ENCODE results near the gene ZNF880.
A peak's percentile ranks its signal among the peaks of the same experiment; 100 is the strongest.
"Not testable (repeated sequence)": the region's sequence is repeated elsewhere in the genome, so short reads cannot be mapped to it uniquely, and the experiment has no call there.

Gene ZNF880

GRCh38 chr19:52369559-52370340 lies at the start of gene ZNF880:
Gene ZNF880 (plus strand): TSS chr19:52369923. CDS start chr19:52369966, 43 bp downstream.
- H3K9me3 Mint-ChIP-seq: peaks cover 28% of the 10 kb centered on the region
- peaks cover 50% of the 10 kb centered on the region for H3K36me3 Mint-ChIP-seq
- peak within 1 kb of the TSS; percentile 94 for H3K4me3 Mint-ChIP-seq
- H3K27ac Mint-ChIP-seq: peak within 1 kb of the TSS; percentile 95
- no peaks in the 10 kb centered on the region for H3K27me3 Mint-ChIP-seq
- H3K4me1 Mint-ChIP-seq: peaks cover 11% of the 10 kb centered on the region

GRCh38 chr19:52322429-52322828 lies 47.3 kb upstream of the ZNF880 start:
- Mint-ChIP-seq H3K4me3 (no peak overlapping the region), H3K27me3 (no peaks in the 10 kb centered on the region), H3K36me3 (peaks cover 60% of the 10 kb centered on the region), H3K4me1 (no peaks in the 10 kb centered on the region), H3K9me3 (peaks cover 16% of the 10 kb centered on the region), H3K27ac (no peak overlapping the region)

GRCh38 chr19:52331757-52332156 lies 38.0 kb upstream of the ZNF880 start:
- peaks cover 23% of the 10 kb centered on the region for H3K36me3 Mint-ChIP-seq
- H3K27ac Mint-ChIP-seq: no peak overlapping the region
- peaks cover 8% of the 10 kb centered on the region for H3K4me1 Mint-ChIP-seq
- no peaks in the 10 kb centered on the region for H3K27me3 Mint-ChIP-seq
- H3K4me3 Mint-ChIP-seq: no peak overlapping the region
- H3K9me3 Mint-ChIP-seq: peaks cover 2% of the 10 kb centered on the region

GRCh38 chr19:52335768-52336116 lies 34.0 kb upstream of the ZNF880 start:
- Mint-ChIP-seq H3K36me3 (peaks cover 30% of the 10 kb centered on the region), H3K4me1 (peaks cover 19% of the 10 kb centered on the region), H3K4me3 (peak overlapping the region; percentile 95), H3K27ac (peak overlapping the region; percentile 94), H3K9me3 (peaks cover 9% of the 10 kb centered on the region), H3K27me3 (no peaks in the 10 kb centered on the region)

DNA sequence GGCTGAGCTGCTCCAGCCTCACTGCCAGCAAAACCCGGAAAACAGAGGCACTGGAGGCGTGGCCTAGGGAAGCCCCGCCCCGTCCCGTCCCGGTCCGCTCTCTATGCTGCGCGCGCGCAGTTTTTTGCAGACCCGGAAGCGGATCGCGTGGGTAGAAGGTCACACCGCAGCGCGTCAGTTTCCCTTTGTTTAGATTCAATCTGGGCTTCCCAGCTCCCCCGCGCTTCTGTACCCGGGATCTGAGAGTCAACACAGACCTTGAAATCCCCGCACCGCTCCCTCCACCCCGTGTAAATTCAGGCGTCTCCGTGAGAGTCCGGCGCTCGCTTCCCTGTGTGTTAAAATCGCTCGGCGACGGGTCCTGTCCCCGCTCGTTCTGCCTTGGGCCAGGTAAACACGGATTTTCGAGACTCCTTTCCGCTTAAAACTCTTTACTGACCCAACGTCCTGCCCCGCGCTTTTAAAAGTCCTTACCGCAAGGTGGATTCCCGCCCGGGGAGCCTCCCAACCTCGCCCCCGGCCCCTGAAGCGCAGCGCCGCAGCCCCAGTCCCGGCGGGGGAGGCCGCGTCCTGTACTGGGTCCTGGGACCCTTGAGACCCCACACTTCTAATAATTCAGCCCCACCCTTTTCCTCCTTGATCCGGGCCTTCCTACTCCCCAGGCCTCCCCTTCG lies 33.5 kb upstream of the ZNF880 start, which contains the start of gene ZNF610:
ZNF610 (plus strand) TSS at position 127 of the 674 bp plus-strand sequence. CDS start 12,930 bp downstream, outside the sequence.
- peaks cover 9% of the 10 kb centered on the region for H3K9me3 Mint-ChIP-seq
- H3K4me3 Mint-ChIP-seq: peak within 1 kb of the TSS; percentile 95
- H3K4me1 Mint-ChIP-seq: peaks cover 19% of the 10 kb centered on the region
- H3K36me3 Mint-ChIP-seq: peaks cover 31% of the 10 kb centered on the region
- no peaks in the 10 kb centered on the region for H3K27me3 Mint-ChIP-seq
- H3K27ac Mint-ChIP-seq: peak within 1 kb of the TSS; percentile 96

GRCh38 chr19:52336791-52337381 lies 32.8 kb upstream of the ZNF880 start:
- H3K4me3 Mint-ChIP-seq: peak overlapping the region; percentile 95
- peak overlapping the region; percentile 96 for H3K27ac Mint-ChIP-seq
- peaks cover 9% of the 10 kb centered on the region for H3K9me3 Mint-ChIP-seq
- no peaks in the 10 kb centered on the region for H3K27me3 Mint-ChIP-seq
- H3K4me1 Mint-ChIP-seq: peaks cover 19% of the 10 kb centered on the region
- peaks cover 28% of the 10 kb centered on the region for H3K36me3 Mint-ChIP-seq

GRCh38 chr19:52339022-52339421 lies 30.7 kb upstream of the ZNF880 start:
- H3K27ac Mint-ChIP-seq, H3K4me3 Mint-ChIP-seq: not testable (repeated sequence)

DNA sequence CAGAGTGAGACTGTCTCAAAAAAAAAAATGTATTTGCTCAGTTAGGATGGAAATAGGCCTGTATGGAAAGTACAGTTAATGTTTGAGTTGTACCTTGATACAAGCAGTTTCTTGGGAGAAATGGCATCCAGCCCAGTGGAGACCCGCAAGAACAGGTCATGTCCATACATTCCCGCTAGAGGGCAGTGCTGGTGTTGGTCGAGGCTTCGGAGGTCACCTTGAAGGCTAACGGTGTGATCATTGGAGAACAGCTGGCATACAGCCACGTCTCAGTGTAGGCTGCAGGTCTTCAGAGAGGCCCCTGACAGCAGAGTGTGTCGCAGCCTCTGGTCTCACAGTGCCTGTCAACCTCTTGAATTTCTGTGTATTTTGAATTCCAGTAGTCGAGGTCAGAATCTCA lies 26.2 kb upstream of the ZNF880 start:
- Mint-ChIP-seq H3K27me3 (no peaks in the 10 kb centered on the region), H3K4me3 (no peak overlapping the region), H3K9me3 (no peaks in the 10 kb centered on the region), H3K27ac (no peak overlapping the region), H3K36me3 (peaks cover 12% of the 10 kb centered on the region), H3K4me1 (no peaks in the 10 kb centered on the region)

More at GRCh38 chr19:52339022-52339421, 30.7 kb upstream of the ZNF880 start:
- Mint-ChIP-seq H3K36me3 (peaks cover 18% of the 10 kb centered on the region), H3K4me1 (peaks cover 19% of the 10 kb centered on the region)
- not testable (repeated sequence) for H3K27me3 Mint-ChIP-seq, H3K9me3 Mint-ChIP-seq

DNA sequence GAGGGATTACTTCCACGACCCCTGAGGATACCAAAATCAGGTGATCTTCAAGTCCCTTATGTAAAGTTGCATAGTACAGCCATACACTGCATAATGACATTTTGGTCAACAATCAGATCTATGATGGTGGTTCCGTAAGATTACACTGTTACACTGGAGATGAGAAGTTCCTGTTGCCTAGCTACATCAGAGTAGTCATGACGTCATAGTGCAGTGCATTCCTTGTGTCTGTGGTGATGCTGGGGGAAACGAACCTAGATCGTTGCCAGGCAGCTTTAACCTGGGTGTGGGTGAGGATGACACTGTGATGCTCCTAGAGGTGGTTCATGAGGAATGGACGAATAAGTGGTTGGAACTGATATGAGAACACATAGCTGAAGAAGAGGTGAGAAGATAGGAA lies 24.6 kb upstream of the ZNF880 start:
- H3K4me3 Mint-ChIP-seq: no peak overlapping the region
- peaks cover 7% of the 10 kb centered on the region for H3K9me3 Mint-ChIP-seq
- no peaks in the 10 kb centered on the region for H3K4me1 Mint-ChIP-seq
- no peak overlapping the region for H3K27ac Mint-ChIP-seq
- H3K27me3 Mint-ChIP-seq: no peaks in the 10 kb centered on the region
- peaks cover 23% of the 10 kb centered on the region for H3K36me3 Mint-ChIP-seq

- Mint-ChIP-seq H3K9me3 (peaks cover 25% of the 10 kb centered on the region), H3K4me3 (no peak overlapping the region), H3K4me1 (no peaks in the 10 kb centered on the region), H3K27ac (no peak overlapping the region), H3K36me3 (peaks cover 56% of the 10 kb centered on the region), H3K27me3 (no peaks in the 10 kb centered on the region)
These were observed 18.2 kb upstream of the ZNF880 start for GRCh38 chr19:52351512-52351911.

GRCh38 chr19:52366414-52366824 lies 3.3 kb upstream of the ZNF880 start:
- H3K27ac Mint-ChIP-seq: no peak overlapping the region
- no peaks in the 10 kb centered on the region for H3K27me3 Mint-ChIP-seq
- no peak overlapping the region for H3K4me3 Mint-ChIP-seq
- peaks cover 11% of the 10 kb centered on the region for H3K4me1 Mint-ChIP-seq
- peaks cover 30% of the 10 kb centered on the region for H3K9me3 Mint-ChIP-seq
- H3K36me3 Mint-ChIP-seq: peaks cover 42% of the 10 kb centered on the region

DNA sequence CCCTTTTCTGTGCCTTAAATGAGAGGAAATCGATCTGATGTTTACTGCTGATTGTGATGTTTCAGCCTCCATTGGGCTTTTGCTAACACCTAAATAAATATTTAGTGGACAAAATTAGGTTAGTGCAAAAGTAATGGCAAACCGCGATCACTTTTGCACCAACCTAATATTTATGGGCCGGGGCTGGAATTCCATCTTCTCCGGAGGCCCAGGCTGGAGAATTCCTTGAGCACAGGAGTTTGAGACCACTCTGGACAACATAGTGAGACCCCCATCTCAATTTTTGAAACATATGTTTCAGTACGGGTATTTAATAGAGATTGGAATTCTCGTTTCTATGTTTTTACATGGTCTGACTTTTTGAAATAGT lies 603 bp downstream of the ZNF880 start:
- Mint-ChIP-seq H3K36me3 (peaks cover 54% of the 10 kb centered on the region), H3K27me3 (no peaks in the 10 kb centered on the region), H3K9me3 (peaks cover 27% of the 10 kb centered on the region), H3K27ac (peak overlapping the region; percentile 95), H3K4me3 (peak overlapping the region; percentile 94), H3K4me1 (peaks cover 11% of the 10 kb centered on the region)

DNA sequence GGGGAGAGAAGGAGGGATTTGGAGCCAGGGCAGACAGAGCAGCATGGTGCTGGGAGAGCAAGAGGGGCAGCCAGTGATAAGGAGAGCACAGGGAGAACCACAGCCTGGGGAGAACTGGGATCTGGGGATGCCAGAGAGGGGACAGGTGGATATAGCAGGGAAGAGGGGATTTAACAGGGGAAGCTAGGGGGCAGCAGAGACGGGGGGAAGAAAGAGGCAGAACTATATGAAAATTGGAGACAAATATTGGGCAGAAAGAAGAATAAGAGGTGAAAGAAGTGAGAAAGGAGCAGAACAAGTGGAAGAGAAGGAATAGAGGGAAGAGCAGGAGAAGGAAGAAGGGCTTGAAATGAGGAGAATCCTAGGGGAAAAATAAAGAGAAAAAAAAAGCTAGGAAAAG lies 21.4 kb downstream of the ZNF880 start:
- H3K27ac Mint-ChIP-seq: no peak overlapping the region
- no peak overlapping the region for H3K4me3 Mint-ChIP-seq
- H3K36me3 Mint-ChIP-seq: peaks cover 38% of the 10 kb centered on the region
- H3K4me1 Mint-ChIP-seq: no peaks in the 10 kb centered on the region
- H3K27me3 Mint-ChIP-seq: no peaks in the 10 kb centered on the region
- H3K9me3 Mint-ChIP-seq: peaks cover 10% of the 10 kb centered on the region

DNA sequence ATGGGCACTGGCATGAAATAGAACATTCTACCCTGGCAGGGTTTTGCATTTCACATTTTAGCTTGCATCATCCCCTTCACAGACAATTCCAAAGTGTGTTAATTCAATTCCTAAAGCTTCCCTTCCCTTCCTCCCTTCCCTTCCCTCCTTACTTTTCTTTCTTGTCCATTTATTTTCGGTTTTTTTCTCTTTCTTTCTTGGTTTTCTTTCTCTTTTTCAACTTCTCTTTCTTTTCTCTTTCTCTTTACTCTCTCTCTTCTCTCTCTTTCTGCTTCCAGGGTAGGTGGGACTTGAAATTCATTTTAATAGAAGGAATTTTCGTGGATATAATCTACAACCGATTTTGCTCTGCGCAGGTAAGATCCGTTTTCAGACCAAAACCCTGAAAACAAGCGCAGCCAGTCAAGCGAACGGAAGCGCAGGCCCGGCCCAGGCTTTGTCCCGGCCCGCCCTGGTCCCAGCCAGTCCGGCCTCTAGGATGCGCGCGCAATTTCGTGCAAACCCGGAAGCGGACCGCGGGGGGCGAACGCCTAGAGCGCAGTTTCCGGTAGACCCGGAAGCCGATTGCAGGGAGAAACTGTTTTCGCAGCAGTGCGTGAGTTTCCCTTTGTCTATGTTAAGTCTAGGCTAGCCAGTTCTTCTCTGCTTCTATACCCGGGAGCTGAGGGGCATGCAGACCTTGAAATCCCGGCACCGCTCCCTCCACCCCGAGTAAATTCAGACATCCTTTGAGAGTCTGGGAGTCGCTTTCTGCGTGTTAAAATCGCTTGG lies 27.8 kb downstream of the ZNF880 start, which contains the start of gene ZNF528:
ZNF528 (plus strand) TSS at position 540 of the 771 bp plus-strand sequence. CDS start 4,165 bp downstream, outside the sequence.
- Mint-ChIP-seq H3K9me3 (peaks cover 33% of the 10 kb centered on the region), H3K36me3 (peaks cover 62% of the 10 kb centered on the region), H3K4me1 (peaks cover 22% of the 10 kb centered on the region), H3K4me3 (peak within 1 kb of the TSS; percentile 94), H3K27ac (peak within 1 kb of the TSS; percentile 90), H3K27me3 (no peaks in the 10 kb centered on the region)

GRCh38 chr19:52398081-52398441 lies 28.3 kb downstream of the ZNF880 start:
- H3K4me3 Mint-ChIP-seq: peak overlapping the region; percentile 94
- H3K27ac Mint-ChIP-seq: peak overlapping the region; percentile 72
- H3K9me3 Mint-ChIP-seq: peaks cover 32% of the 10 kb centered on the region
- peaks cover 22% of the 10 kb centered on the region for H3K4me1 Mint-ChIP-seq
- no peaks in the 10 kb centered on the region for H3K27me3 Mint-ChIP-seq
- peaks cover 62% of the 10 kb centered on the region for H3K36me3 Mint-ChIP-seq

Measured in activated naive CD4-positive, alpha-beta T cell treated with anti-CD3 and anti-CD28 coated beads, Interleukin-2, amount 50 U/mL, for 24 hours (primary cell).